ENCODE data around the gene YTHDF1.

The YTHDF1 gene

DNA sequence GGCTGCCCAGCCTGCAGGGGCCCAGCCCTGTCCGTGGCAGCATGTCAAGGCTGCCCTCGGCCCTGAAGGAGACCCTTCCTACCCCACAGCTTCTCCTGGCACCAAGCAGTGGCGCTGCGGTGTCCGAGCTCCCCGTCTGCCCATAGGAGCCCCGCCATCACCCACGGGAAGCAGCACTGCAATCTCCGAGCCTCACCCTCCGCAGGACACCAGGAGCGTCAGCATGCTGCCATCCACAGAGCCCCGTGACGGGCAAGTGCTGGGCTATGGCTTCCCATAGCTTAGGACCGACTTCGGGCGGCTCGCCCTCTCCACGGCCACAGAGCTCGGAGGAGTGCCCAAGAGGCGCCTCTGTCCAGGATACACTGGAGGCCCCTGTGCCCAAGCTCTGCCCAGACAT lies 25.1 kb downstream of the YTHDF1 start:
- H3K36me3 Mint-ChIP-seq: peaks cover 18% of the 10 kb centered on the region
- no peak for ATAC-seq
- H3K27ac Mint-ChIP-seq: no peak overlapping the region
- no peaks in the 10 kb centered on the region for H3K27me3 Mint-ChIP-seq
- no peaks in the 10 kb centered on the region for H3K4me1 Mint-ChIP-seq
- H3K9me3 Mint-ChIP-seq: no peaks in the 10 kb centered on the region
- H3K4me3 Mint-ChIP-seq: no peak overlapping the region

DNA sequence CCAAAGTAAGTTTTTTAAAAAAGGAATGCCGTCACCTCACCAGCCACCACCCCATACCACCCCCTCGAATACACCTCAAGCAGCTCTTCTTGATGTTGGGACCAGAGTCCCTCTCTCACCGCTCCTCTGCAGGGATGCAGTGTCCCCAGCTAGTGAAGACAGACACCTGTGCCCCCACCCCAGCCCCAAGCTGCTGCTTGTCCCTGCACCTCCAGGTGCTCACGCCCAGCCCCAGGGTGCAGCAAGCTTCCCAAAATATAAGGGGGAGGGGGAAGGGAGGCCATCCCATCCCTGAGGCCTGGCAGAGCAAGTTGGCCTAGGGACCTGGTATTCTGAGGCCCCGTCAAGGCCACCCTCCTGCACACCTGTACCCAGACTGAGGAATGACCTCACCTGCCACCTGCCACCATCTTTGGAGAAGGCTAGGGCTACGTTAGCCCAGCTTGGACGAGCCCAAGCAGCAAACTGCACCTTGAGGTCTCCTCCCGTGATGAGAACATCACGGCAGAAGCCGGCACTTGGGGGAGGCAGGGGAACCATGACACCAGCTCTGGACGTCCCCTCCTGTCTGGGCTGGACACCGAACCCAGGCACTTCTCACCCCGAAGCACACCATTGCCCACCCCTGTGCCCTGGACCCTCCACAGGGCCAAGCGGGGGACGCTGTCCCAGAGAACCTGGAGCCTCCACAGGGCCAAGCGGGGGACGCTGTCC lies 25.9 kb downstream of the YTHDF1 start:
- Mint-ChIP-seq H3K36me3 (peaks cover 10% of the 10 kb centered on the region), H3K27ac (no peak overlapping the region), H3K9me3 (no peaks in the 10 kb centered on the region), H3K27me3 (no peaks in the 10 kb centered on the region), H3K4me1 (no peaks in the 10 kb centered on the region), H3K4me3 (no peak overlapping the region)
- ATAC-seq: no peak

DNA sequence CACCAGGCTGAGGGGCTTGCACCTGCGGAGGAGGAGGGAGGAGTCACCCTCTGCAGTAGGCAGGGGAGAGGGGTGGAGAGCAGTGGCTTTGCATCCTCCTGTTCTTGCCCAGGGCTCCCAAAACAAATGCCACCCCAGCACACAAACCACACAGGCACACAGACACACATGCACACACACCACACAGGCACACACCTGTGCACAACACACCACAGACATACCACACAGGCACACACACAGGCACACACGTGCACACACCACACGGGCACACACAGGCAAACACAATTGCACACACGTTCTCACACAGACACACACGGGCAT lies 26.6 kb downstream of the YTHDF1 start:
- H3K4me1 Mint-ChIP-seq: no peaks in the 10 kb centered on the region
- no peaks in the 10 kb centered on the region for H3K9me3 Mint-ChIP-seq
- H3K4me3 Mint-ChIP-seq: no peak overlapping the region
- no peak overlapping the region for H3K27ac Mint-ChIP-seq
- no peaks in the 10 kb centered on the region for H3K27me3 Mint-ChIP-seq
- no peak for ATAC-seq
- peaks cover 6% of the 10 kb centered on the region for H3K36me3 Mint-ChIP-seq

- Mint-ChIP-seq H3K4me3 (no peak overlapping the region), H3K36me3 (peaks cover 1% of the 10 kb centered on the region), H3K4me1 (no peaks in the 10 kb centered on the region), H3K9me3 (no peaks in the 10 kb centered on the region), H3K27me3 (peaks cover 3% of the 10 kb centered on the region), H3K27ac (no peak overlapping the region)
- ATAC-seq: no peak
These were observed 27.1 kb downstream of the YTHDF1 start for GRCh38 chr20:63188641-63189321.

DNA sequence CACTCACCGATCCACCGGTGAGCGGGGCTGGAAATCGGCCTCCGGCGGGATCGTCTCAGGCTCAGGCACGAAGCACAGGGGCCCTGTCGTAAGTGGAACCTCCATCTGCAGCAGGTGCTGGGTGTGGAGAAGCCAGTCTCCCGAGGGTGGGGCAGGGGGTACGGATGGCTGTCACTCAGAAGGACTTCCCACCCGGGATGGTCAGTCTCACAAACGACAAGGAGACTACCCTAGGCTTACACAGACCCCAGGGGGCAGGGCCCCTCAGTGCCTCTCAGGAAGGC lies 27.8 kb downstream of the YTHDF1 start:
- Mint-ChIP-seq H3K27ac (no peak overlapping the region), H3K36me3 (no peaks in the 10 kb centered on the region), H3K4me3 (no peak overlapping the region), H3K9me3 (no peaks in the 10 kb centered on the region), H3K4me1 (no peaks in the 10 kb centered on the region), H3K27me3 (peaks cover 10% of the 10 kb centered on the region)
- no peak for ATAC-seq

GRCh38 chr20:63187338-63188158 lies 28.4 kb downstream of the YTHDF1 start:
- no peaks in the 10 kb centered on the region for H3K36me3 Mint-ChIP-seq
- ATAC-seq: no peak

GRCh38 chr20:63186528-63187316 lies 29.2 kb downstream of the YTHDF1 start:
- Mint-ChIP-seq H3K27ac (no peak overlapping the region), H3K4me1 (no peaks in the 10 kb centered on the region), H3K4me3 (no peak overlapping the region), H3K9me3 (no peaks in the 10 kb centered on the region), H3K36me3 (no peaks in the 10 kb centered on the region), H3K27me3 (peaks cover 23% of the 10 kb centered on the region)
- no peak for ATAC-seq

More at GRCh38 chr20:63187338-63188158, 28.4 kb downstream of the YTHDF1 start:
- no peaks in the 10 kb centered on the region for H3K4me1 Mint-ChIP-seq
- no peak overlapping the region for H3K4me3 Mint-ChIP-seq
- H3K27me3 Mint-ChIP-seq: peaks cover 15% of the 10 kb centered on the region
- no peak overlapping the region for H3K27ac Mint-ChIP-seq
- H3K9me3 Mint-ChIP-seq: no peaks in the 10 kb centered on the region

GRCh38 chr20:63186084-63186483 lies 29.8 kb downstream of the YTHDF1 start:
- H3K9me3 Mint-ChIP-seq: no peaks in the 10 kb centered on the region
- no peak overlapping the region for H3K4me3 Mint-ChIP-seq
- no peak for ATAC-seq
- no peaks in the 10 kb centered on the region for H3K4me1 Mint-ChIP-seq
- H3K36me3 Mint-ChIP-seq: no peaks in the 10 kb centered on the region
- H3K27me3 Mint-ChIP-seq: peaks cover 30% of the 10 kb centered on the region
- no peak overlapping the region for H3K27ac Mint-ChIP-seq

GRCh38 chr20:63185215-63185796 lies 30.6 kb downstream of the YTHDF1 start:
- Mint-ChIP-seq H3K36me3 (no peaks in the 10 kb centered on the region), H3K4me1 (no peaks in the 10 kb centered on the region), H3K27ac (no peak overlapping the region), H3K4me3 (no peak overlapping the region), H3K9me3 (no peaks in the 10 kb centered on the region), H3K27me3 (peaks cover 38% of the 10 kb centered on the region)
- ATAC-seq: no peak

GRCh38 chr20:63183422-63184146 lies 32.3 kb downstream of the YTHDF1 start:
- Mint-ChIP-seq H3K27ac (no peak overlapping the region), H3K4me3 (no peak overlapping the region), H3K36me3 (no peaks in the 10 kb centered on the region), H3K4me1 (peaks cover 11% of the 10 kb centered on the region), H3K27me3 (peaks cover 49% of the 10 kb centered on the region), H3K9me3 (no peaks in the 10 kb centered on the region)
- ATAC-seq: peak; percentile 44

- peaks cover 11% of the 10 kb centered on the region for H3K4me1 Mint-ChIP-seq
- no peaks in the 10 kb centered on the region for H3K9me3 Mint-ChIP-seq
- no peak overlapping the region for H3K27ac Mint-ChIP-seq
- ATAC-seq: no peak
- H3K27me3 Mint-ChIP-seq: peaks cover 49% of the 10 kb centered on the region
- H3K36me3 Mint-ChIP-seq: no peaks in the 10 kb centered on the region
- no peak overlapping the region for H3K4me3 Mint-ChIP-seq
These were observed 33.0 kb downstream of the YTHDF1 start for GRCh38 chr20:63182946-63183415.

- no peaks in the 10 kb centered on the region for H3K9me3 Mint-ChIP-seq
- H3K27ac Mint-ChIP-seq: no peak overlapping the region
- peaks cover 11% of the 10 kb centered on the region for H3K4me1 Mint-ChIP-seq
- no peaks in the 10 kb centered on the region for H3K36me3 Mint-ChIP-seq
- H3K27me3 Mint-ChIP-seq: peaks cover 49% of the 10 kb centered on the region
- no peak overlapping the region for H3K4me3 Mint-ChIP-seq
- ATAC-seq: no peak
These were observed 33.5 kb downstream of the YTHDF1 start for GRCh38 chr20:63182425-63182824.

DNA sequence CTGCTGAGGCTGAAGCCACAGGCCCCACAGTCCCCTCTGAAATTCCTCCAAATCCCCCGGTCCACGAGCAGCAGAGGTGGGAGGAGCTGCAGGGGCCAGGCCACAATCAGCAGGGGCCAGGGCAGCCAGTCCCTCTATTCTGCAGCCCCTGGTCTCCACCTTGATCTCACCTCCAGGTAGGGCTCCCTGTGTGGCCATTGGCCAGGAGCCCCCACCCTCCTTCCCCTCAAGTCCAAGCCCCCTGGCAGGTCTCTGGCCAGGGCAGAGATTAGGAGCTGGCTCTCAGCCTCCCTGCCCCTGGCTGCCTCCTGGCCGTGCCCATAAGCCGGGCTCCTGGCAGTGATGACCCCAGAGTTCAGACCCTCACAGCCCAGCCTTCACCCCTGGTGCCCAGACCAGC lies 34.7 kb downstream of the YTHDF1 start:
- H3K27ac Mint-ChIP-seq: no peak overlapping the region
- H3K9me3 Mint-ChIP-seq: no peaks in the 10 kb centered on the region
- no peaks in the 10 kb centered on the region for H3K36me3 Mint-ChIP-seq
- H3K4me1 Mint-ChIP-seq: peaks cover 20% of the 10 kb centered on the region
- ATAC-seq: no peak
- no peak overlapping the region for H3K4me3 Mint-ChIP-seq
- peaks cover 58% of the 10 kb centered on the region for H3K27me3 Mint-ChIP-seq

- Mint-ChIP-seq H3K4me3 (no peak overlapping the region), H3K27ac (no peak overlapping the region), H3K9me3 (no peaks in the 10 kb centered on the region), H3K36me3 (no peaks in the 10 kb centered on the region), H3K4me1 (peaks cover 24% of the 10 kb centered on the region), H3K27me3 (peaks cover 63% of the 10 kb centered on the region)
- ATAC-seq: no peak
These were observed 35.3 kb downstream of the YTHDF1 start for GRCh38 chr20:63180569-63181185.
